PFSK-1 (cell line): ENCODE results near the gene DCAF15.

Experiments
- POLR2AphosphoS5 ChIP-seq: IDR thresholded peaks from 2 replicates; pipeline ENCODE4 v1.6.1; 2012; ENCODE audit warnings: low read depth, mild to moderate bottlenecking, control low read depth, low read length, moderate library complexity
- REST ChIP-seq, 2 experiments: IDR thresholded peaks; 2 replicates each; pipeline versions ENCODE4 v1.6.1 to v1.8.0; 2011 to 2012; ENCODE audit warnings: low read depth in 2 of 2, low read length in 2 of 2, control low read depth in 1 of 2, inconsistent platforms in 1 of 2, mild to moderate bottlenecking in 1 of 2, moderate library complexity in 1 of 2; ENCODE audit not compliant: insufficient read depth in 1 of 2

- TF ChIP-seq POLR2AphosphoS5 (no peak), REST (IDR thresholded peaks at IDR 0.05; ENCODE audit: insufficient read depth in 1 of 2, low read depth in 2 of 2, low read length in 2 of 2) (no peak)
These were observed 13.8 kb upstream of the DCAF15 start, which contains the start of gene PODNL1 for GRCh38 chr19:13938301-13939064.
